H1 (cell line): Measurements from ENCODE around the gene KCNQ1. TPM values are rescaled to one million over a fixed set of nuclear protein-coding genes. Genes with fewer than 3 reads are reported as not detected.
A peak's percentile ranks its signal among the peaks of the same experiment; 100 is the strongest.

ENCODE experiments used
- CTCF ChIA-PET: fragments of 300-600 bp; sonication (Branson Sonifier 250); formaldehyde crosslinking; loops from one replicate; lab custom pipeline; 2021; ENCODE audit not compliant: partially characterized antibody; lab: Charles Lee
- POLR2A ChIA-PET: fragments of 300-600 bp; sonication (Branson Sonifier 250); formaldehyde crosslinking; loops from one replicate; lab custom pipeline; 2021; ENCODE audit warnings: inconsistent platforms; ENCODE audit not compliant: partially characterized antibody; lab: Charles Lee
- DNase-seq, 2 experiments: peaks; one replicate each; pipeline versions ENCODE4 v3.0.0 to v3.0.0-alpha.2; 2010 to 2022; ENCODE audit warnings: low spot score in 2 of 2, low read depth in 1 of 2, mixed read lengths in 1 of 2
- FAIRE-seq: peaks from 2 replicates; lab custom pipeline; 2011; peaks lifted over from hg19 to GRCh38; lab: Jason Lieb, UNC
- H2AFZ ChIP-seq: 2 replicates; pipeline ENCODE4 v1.8.1; 2012; ENCODE audit warnings: low read length, inconsistent platforms
- H2AK5ac ChIP-seq: 2 replicates; pipeline ENCODE4 v1.6.1; 2013; ENCODE audit warnings: low read depth, low read length
- H2BK120ac ChIP-seq: replicated peaks from 2 replicates; pipeline ENCODE3; 2013; ENCODE audit warnings: low read depth, low read length, inconsistent platforms
- H2BK12ac ChIP-seq: 2 replicates; pipeline ENCODE4 v1.6.1; 2013; ENCODE audit warnings: low read depth, low read length
- H2BK15ac ChIP-seq: 2 replicates; pipeline ENCODE4 v1.6.1; 2013; ENCODE audit warnings: low read length
- H2BK20ac ChIP-seq: 2 replicates; pipeline ENCODE4 v1.6.1; 2013; ENCODE audit warnings: low read length
- H2BK5ac ChIP-seq: 2 replicates; pipeline ENCODE4 v1.6.1; 2013; ENCODE audit warnings: low read depth, low read length
- H3K14ac ChIP-seq: 2 replicates; pipeline ENCODE4 v1.6.1; 2013; ENCODE audit warnings: inconsistent platforms; ENCODE audit not compliant: insufficient read length
- H3K18ac ChIP-seq: 2 replicates; pipeline ENCODE4 v1.6.1; 2013; ENCODE audit warnings: low read length; ENCODE audit errors: extremely low read depth
- H3K23ac ChIP-seq: 2 replicates; pipeline ENCODE4 v1.6.1; 2013; ENCODE audit warnings: inconsistent platforms; ENCODE audit not compliant: insufficient read length
- H3K23me2 ChIP-seq: 2 replicates; pipeline ENCODE4 v1.6.1; 2013; ENCODE audit warnings: low read depth, low read length
- H3K27ac ChIP-seq: 2 replicates; pipeline ENCODE4 v1.6.1; 2011; ENCODE audit warnings: low read depth, low read length, inconsistent platforms
- H3K27me3 ChIP-seq, 4 experiments: replicated peaks in 1 of 4; 1 replicate in 1 of 4; 2 replicates in 3 of 4; pipeline versions ENCODE4 v1.6.1 to v1.8.1; 2011 to 2013; ENCODE audit warnings: low read length in 3 of 4, mild to moderate bottlenecking in 3 of 4, inconsistent platforms in 2 of 4, mixed read lengths in 2 of 4, moderate library complexity in 1 of 4; ENCODE audit not compliant: control insufficient read depth in 3 of 4, insufficient read depth in 3 of 4; ENCODE audit errors: extremely low read depth in 1 of 4
- H3K36me3 ChIP-seq, 4 experiments: 2 replicates each; pipeline versions ENCODE4 v1.6.1 to v1.8.1; 2011 to 2013; ENCODE audit warnings: mild to moderate bottlenecking in 4 of 4, low read length in 3 of 4, moderate library complexity in 2 of 4, control low read depth in 1 of 4, inconsistent platforms in 1 of 4; ENCODE audit not compliant: insufficient read depth in 4 of 4, control insufficient read depth in 2 of 4
- H3K4ac ChIP-seq: replicated peaks from 2 replicates; pipeline ENCODE3; 2013; ENCODE audit warnings: low read length, low read depth, mixed read lengths, inconsistent platforms; ENCODE audit not compliant: insufficient read length
- H3K4me1 ChIP-seq, 4 experiments: replicated peaks in 1 of 4; 1 replicate in 1 of 4; 2 replicates in 3 of 4; pipeline versions ENCODE4 v1.6.1 to v1.8.1; 2011 to 2013; ENCODE audit warnings: low read length in 3 of 4, inconsistent platforms in 2 of 4, mixed read lengths in 1 of 4; ENCODE audit not compliant: insufficient read depth in 4 of 4, control insufficient read depth in 3 of 4
- H3K4me2 ChIP-seq, 2 experiments: 2 replicates each; pipeline versions ENCODE4 v1.6.1 to v1.8.1; 2011 to 2013; ENCODE audit warnings: low read depth in 2 of 2, low read length in 2 of 2, control low read depth in 1 of 2, inconsistent platforms in 1 of 2, mild to moderate bottlenecking in 1 of 2; ENCODE audit not compliant: insufficient read depth in 1 of 2
- H3K4me3 ChIP-seq, 4 experiments: fragments of 200-600, 300-600 bp in 1 of 4; sonication (generic), shearing (Covaris generic), sonication (Bioruptor Twin) in 1 of 4; 2 replicates each; pipeline versions ENCODE4 v1.5.1 to v1.8.1; 2011 to 2016; ENCODE audit warnings: low read length in 4 of 4, low read depth in 3 of 4, control low read depth in 2 of 4, inconsistent platforms in 2 of 4, mild to moderate bottlenecking in 2 of 4, mixed read lengths in 1 of 4, moderate library complexity in 1 of 4; ENCODE audit not compliant: insufficient read depth in 2 of 4; ENCODE audit errors: extremely low read depth in 1 of 4
- H3K56ac ChIP-seq: replicated peaks from 2 replicates; pipeline ENCODE3; 2013; ENCODE audit warnings: low read depth, mild to moderate bottlenecking, mixed read lengths, low read length, inconsistent platforms; ENCODE audit not compliant: insufficient read length
- H3K79me1 ChIP-seq: 2 replicates; pipeline ENCODE4 v1.6.1; 2013; ENCODE audit warnings: low read depth, low read length, control low read depth
- H3K79me2 ChIP-seq, 2 experiments: 2 replicates each; pipeline versions ENCODE4 v1.6.1 to v1.8.1; 2012 to 2013; ENCODE audit warnings: low read length in 2 of 2, mild to moderate bottlenecking in 2 of 2, inconsistent platforms in 1 of 2; ENCODE audit not compliant: insufficient read depth in 2 of 2, control insufficient read depth in 1 of 2
- H3K9ac ChIP-seq, 4 experiments: replicated peaks in 1 of 4; 1 replicate in 1 of 4; 2 replicates in 3 of 4; pipeline versions ENCODE4 v1.6.1 to v1.8.1; 2011 to 2013; ENCODE audit warnings: low read depth in 3 of 4, low read length in 3 of 4, control low read depth in 2 of 4, mild to moderate bottlenecking in 2 of 4, moderate library complexity in 2 of 4, inconsistent platforms in 1 of 4; ENCODE audit errors: extremely low read depth in 1 of 4
- H3K9me3 ChIP-seq, 2 experiments: 2 replicates each; pipeline versions ENCODE4 v1.6.1 to v1.8.1; 2012 to 2013; ENCODE audit warnings: mild to moderate bottlenecking in 2 of 2, moderate library complexity in 2 of 2, control low read depth in 1 of 2, inconsistent platforms in 1 of 2, low read depth in 1 of 2, low read length in 1 of 2, mixed read lengths in 1 of 2; ENCODE audit not compliant: insufficient read depth in 2 of 2
- H4K20me1 ChIP-seq, 2 experiments: replicated peaks in 1 of 2; 2 replicates each; pipeline versions ENCODE3 to v1.8.1; 2011 to 2013; ENCODE audit warnings: inconsistent platforms in 2 of 2, low read length in 2 of 2, mild to moderate bottlenecking in 1 of 2; ENCODE audit not compliant: insufficient read depth in 2 of 2, control insufficient read depth in 1 of 2
- H4K5ac ChIP-seq: 2 replicates; pipeline ENCODE4 v1.6.1; 2013; ENCODE audit warnings: low read length, low read depth, mixed read lengths, inconsistent platforms; ENCODE audit not compliant: insufficient read length
- H4K8ac ChIP-seq: 2 replicates; pipeline ENCODE4 v1.8.0; 2013; ENCODE audit warnings: mild to moderate bottlenecking, moderate library complexity, low read length, inconsistent platforms; ENCODE audit not compliant: insufficient read depth; ENCODE audit errors: extremely low read depth
- H4K91ac ChIP-seq: replicated peaks from 2 replicates; pipeline ENCODE3; 2013; ENCODE audit warnings: low read length, mixed read lengths, inconsistent platforms; ENCODE audit not compliant: insufficient read length
- ASH2L ChIP-seq: fragments of 200-600, 300-600 bp; sonication (generic); IDR thresholded peaks from one replicate; pipeline ENCODE4 v1.7.1; 2017; ENCODE audit warnings: low read length
- BCL11A ChIP-seq, 2 experiments: IDR thresholded peaks; one replicate each; pipeline ENCODE4 v1.6.1; 2011; ENCODE audit warnings: low read depth in 2 of 2, low read length in 2 of 2, mild to moderate bottlenecking in 2 of 2
- CBX5 ChIP-seq: fragments of 300-800, 300-1000 bp; sonication (generic); IDR thresholded peaks from 2 replicates; pipeline ENCODE4 v1.7.1; 2016; ENCODE audit warnings: antibody characterized with exemption, low read length, low read depth
- CHD2 ChIP-seq: IDR thresholded peaks from 2 replicates; pipeline ENCODE4 v1.6.1; 2012; ENCODE audit warnings: low read length, improper control_type of control experiment
- EGR1 ChIP-seq: IDR thresholded peaks from 2 replicates; pipeline ENCODE4 v1.6.1; 2011; ENCODE audit warnings: low read depth, low read length, borderline replicate concordance
- GABPA ChIP-seq: IDR thresholded peaks from 2 replicates; pipeline ENCODE4 v1.6.1; 2011; ENCODE audit warnings: mild to moderate bottlenecking, low read length, moderate library complexity, borderline replicate concordance; ENCODE audit not compliant: insufficient read depth
- HDAC2 ChIP-seq, 2 experiments: fragments of 300-600 bp in 1 of 2; sonication (generic) in 1 of 2; IDR thresholded peaks; 2 replicates each; pipeline ENCODE4 v1.6.1; 2011 to 2012; ENCODE audit warnings: low read depth in 2 of 2, low read length in 2 of 2, mild to moderate bottlenecking in 2 of 2, moderate library complexity in 2 of 2, borderline replicate concordance in 1 of 2, inconsistent platforms in 1 of 2
- MAFK ChIP-seq: IDR thresholded peaks from 2 replicates; pipeline ENCODE4 v1.6.1; 2012; ENCODE audit warnings: low read depth, mild to moderate bottlenecking, improper control_type of control experiment, low read length
- MAX ChIP-seq: IDR thresholded peaks from 2 replicates; pipeline ENCODE4 v1.6.1; 2012; ENCODE audit warnings: inconsistent platforms
- PHF8 ChIP-seq: fragments of 200-600 bp; sonication (generic); conservative IDR thresholded peaks from 2 replicates; pipeline ENCODE4 v1.7.1; 2012; ENCODE audit warnings: low read depth, mild to moderate bottlenecking, inconsistent platforms, low read length, moderate library complexity
- RXRA ChIP-seq: IDR thresholded peaks from 2 replicates; pipeline ENCODE4 v1.6.1; 2011; ENCODE audit warnings: low read depth, mild to moderate bottlenecking, low read length, moderate library complexity; ENCODE audit not compliant: insufficient read depth
- SIX5 ChIP-seq: IDR thresholded peaks from 2 replicates; pipeline ENCODE4 v1.6.1; 2011; ENCODE audit warnings: mild to moderate bottlenecking, low read depth, low read length
- SP2 ChIP-seq: IDR thresholded peaks from 2 replicates; pipeline ENCODE4 v1.6.1; 2012; ENCODE audit warnings: mild to moderate bottlenecking, low read length, inconsistent platforms
- TCF12 ChIP-seq: IDR thresholded peaks from 2 replicates; pipeline ENCODE4 v1.6.1; 2011; ENCODE audit warnings: low read depth, mild to moderate bottlenecking, low read length
- YY1 ChIP-seq: IDR thresholded peaks from 2 replicates; pipeline ENCODE4 v1.6.1; 2011; ENCODE audit warnings: low read depth, mild to moderate bottlenecking, low read length
- WGBS, 2 experiments: shearing (Covaris generic) in 1 of 2; methylation state at CpG; one replicate each; pipeline versions ENCODE4 v1.1.6 to v1.1.7; 2013 to 2015; ENCODE audit warnings: low lambda C conversion rate in 2 of 2, mixed read lengths in 2 of 2, inconsistent platforms in 1 of 2, low coverage in 1 of 2, missing lambda C conversion rate in 1 of 2; ENCODE audit not compliant: insufficient replicate concordance in 2 of 2, insufficient coverage in 1 of 2, insufficient read length in 1 of 2; ENCODE audit errors: extremely low coverage in 1 of 2, missing lambda C conversion rate in 1 of 2; 5-methylcytosine and 5-hydroxymethylcytosine counted together
- polyA plus RNA-seq, 7 experiments: library from polyadenylated mRNA; depleted of rRNA in 3 of 7; stranded (reverse) in 5 of 7; unstranded in 2 of 7; fragments of >200 nt in 5 of 7; fragments of 200-250 nt in 2 of 7; gene quantifications; 1 replicate in 5 of 7; 2 replicates in 1 of 7; 4 replicates in 1 of 7; pipeline versions ENCODE4 v1.2.1 to v1.2.3, GENCODE V29; 2011 to 2013; ENCODE audit warnings: missing spikeins in 2 of 7, mixed read lengths in 2 of 7
- total RNA-seq: library from RNA; stranded (reverse); fragmentation: NEBNext Ultra II Directional; extraction: Animal tissue kit (Norgen Biotek cat#: 25700); gene quantifications from 2 replicates; pipeline ENCODE4 v1.2.1, GENCODE V29; 2021

The KCNQ1 gene
- total and polyA plus RNA-seq, 2 of the 8 experiments (the other 6 are each of a cell fraction or from before 2014, with no cell fraction given): 1.9 to 2.0 TPM

- Histone ChIP-seq H2AFZ (no peak overlapping the region), H3K36me3 (no peaks in the 10 kb centered on the region), H3K27ac (no peak overlapping the region), H3K56ac (no peak overlapping the region), H4K5ac (no peak overlapping the region), H4K8ac (no peak overlapping the region), H4K91ac (peak overlapping the region; percentile 75), H3K4me2 (no peak overlapping the region), H3K4ac (no peak overlapping the region), H2BK20ac (no peak overlapping the region), H3K9ac (no peak overlapping the region), H3K4me3 (no peak overlapping the region), H3K27me3 (peaks cover 0 to 26% (median 12%) of the 10 kb centered on the region in 4 experiments; a peak in 6 of 7 replicates), H4K20me1 (no peaks in the 10 kb centered on the region), H2AK5ac (no peak overlapping the region), H3K23ac (no peak overlapping the region), H3K79me1 (no peaks in the 10 kb centered on the region), H3K14ac (no peak overlapping the region), H2BK120ac (no peak overlapping the region), H2BK15ac (no peak overlapping the region), H3K79me2 (no peaks in the 10 kb centered on the region), H3K9me3 (peaks cover 12 to 19% of the 10 kb centered on the region in 2 experiments), H3K18ac (no peak overlapping the region), H2BK12ac (0 out of 2 replicates have a peak overlapping the region, but pooled peaks have one; percentile 68), H3K23me2 (peaks cover 10% of the 10 kb centered on the region; the same call in 1 of the 2 replicates), H3K4me1 (peaks cover 0 to 5% (median 0%) of the 10 kb centered on the region in 4 experiments; a peak in 3 of 7 replicates), H2BK5ac (0 out of 2 replicates have a peak overlapping the region, but pooled peaks have one; percentile 32)
- POLR2A ChIA-PET: no interaction called here
- DNase-seq: no peak
- FAIRE-seq: no peak
- CTCF ChIA-PET: interaction anchor here (1.0 kb wide), 1 partner anchor 28 kb away, joined by 3 read pairs; no protein-coding TSS in a partner anchor
- 87% methylated on average over 6 of the region's 6 CpGs; no CpG with 5 or more reads in 1 of the 2 experiments for WGBS, 2 experiments
- TF ChIP-seq BCL11A (IDR thresholded peaks at IDR 0.05; ENCODE audit: low read depth in 2 of 2, low read length in 2 of 2) (no peak), SIX5 (no peak), RXRA (no peak), SP2 (no peak), CHD2 (no peak), PHF8 (no peak), TCF12 (no peak), MAFK (no peak), MAX (no peak), YY1 (no peak), CBX5 (no peak), GABPA (no peak), HDAC2 (IDR thresholded peaks at IDR 0.05; ENCODE audit: borderline replicate concordance in 1 of 2, low read depth in 2 of 2, low read length in 2 of 2) (no peak), ASH2L (no peak), EGR1 (no peak)
Observed at GRCh38 chr11:2818021-2818420, 373.2 kb downstream of the KCNQ1 start.
